Central memory CD4-positive, alpha-beta T cell (primary cell): ENCODE measurements around the gene DCDC2.
"Not testable (repeated sequence)": the region's sequence is repeated elsewhere in the genome, so short reads cannot be mapped to it uniquely, and the experiment has no call there.

Source experiments
- DNase-seq: peaks from one replicate; pipeline ENCODE4 v3.0.0; 2022

Gene DCDC2

DNA sequence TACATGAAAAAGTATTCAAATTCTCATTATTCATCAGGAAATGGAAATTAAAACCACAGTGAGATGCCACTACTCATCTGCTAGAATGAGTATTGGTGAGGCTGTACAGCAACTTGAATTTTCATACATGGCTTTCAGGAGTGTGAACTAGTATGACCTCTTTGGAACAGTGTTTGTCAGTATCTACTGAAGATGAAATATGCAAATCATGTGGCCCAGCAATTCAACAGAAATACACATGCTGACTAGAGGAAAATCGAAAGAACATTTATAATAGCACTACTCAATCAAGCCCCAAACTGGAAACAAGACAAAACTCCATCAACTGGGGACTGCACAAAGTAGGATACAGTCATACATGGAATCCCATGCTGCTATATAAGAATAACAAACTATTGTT, 102.2 kb downstream of the DCDC2 start:
- no peak for DNase-seq

- DNase-seq, result no peak
Observed at GRCh38 chr6:24253360-24253759, 104.5 kb downstream of the DCDC2 start.

DNA sequence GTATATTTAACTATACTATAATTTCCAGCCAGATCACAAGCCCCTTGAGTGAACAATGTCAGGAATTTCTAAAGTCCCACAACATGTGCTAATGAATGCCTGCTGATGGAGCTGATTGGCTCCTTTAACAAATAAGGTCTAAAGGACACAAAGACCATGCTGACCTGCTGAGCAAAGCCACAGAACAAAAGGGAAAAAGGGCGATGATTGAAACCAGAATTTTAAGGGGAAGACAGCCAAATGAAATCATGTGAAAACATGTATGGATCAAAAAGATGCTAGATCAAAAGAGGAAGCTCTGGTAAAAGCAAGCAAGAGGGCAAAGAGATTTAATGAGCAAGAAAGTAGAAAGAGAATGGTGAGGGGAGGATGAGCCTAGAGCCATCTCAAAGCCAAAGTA, 105.6 kb downstream of the DCDC2 start:
- no peak for DNase-seq

DNA sequence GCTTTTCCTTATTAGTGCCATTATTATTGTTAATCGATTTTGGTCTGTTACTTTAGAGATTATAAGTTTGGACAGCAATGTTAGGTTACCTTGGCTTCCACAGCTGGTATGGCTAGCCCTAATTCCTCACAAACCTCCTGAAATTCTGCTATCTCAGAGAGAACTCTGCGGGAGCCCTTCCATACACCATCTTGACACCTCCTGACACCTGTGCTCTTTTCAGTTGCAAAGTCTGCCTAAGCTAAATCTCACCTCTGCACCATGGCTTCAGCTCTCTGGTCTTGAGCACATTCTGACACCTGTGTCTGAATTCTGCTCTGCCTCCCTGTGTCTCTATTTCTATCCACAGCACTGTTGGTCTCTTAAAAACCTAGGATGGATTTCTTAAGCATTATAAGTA, 106.5 kb downstream of the DCDC2 start:
- no peak for DNase-seq

- DNase-seq, result no peak
Observed at GRCh38 chr6:24249926-24250325, 107.9 kb downstream of the DCDC2 start.

DNA sequence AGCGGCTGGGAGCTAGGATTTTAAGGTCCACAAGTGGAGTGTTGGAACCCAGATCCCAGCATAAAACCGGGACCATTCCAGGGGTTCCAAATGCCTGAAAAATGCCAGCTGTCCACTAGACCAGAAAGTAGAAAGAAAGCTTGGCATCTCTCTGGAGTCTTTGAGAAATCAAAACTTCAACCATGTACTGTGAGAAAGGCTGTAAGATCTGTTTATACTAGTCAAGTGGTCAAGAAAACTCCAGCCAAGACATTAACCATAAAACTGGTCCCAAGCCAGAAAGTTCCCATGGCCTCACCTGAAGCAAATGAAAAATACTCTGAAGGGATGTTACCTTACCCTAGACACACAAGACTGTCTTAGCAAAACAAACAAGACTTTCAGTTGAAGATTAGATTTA, 112.6 kb downstream of the DCDC2 start:
- DNase-seq, result no peak

DNA sequence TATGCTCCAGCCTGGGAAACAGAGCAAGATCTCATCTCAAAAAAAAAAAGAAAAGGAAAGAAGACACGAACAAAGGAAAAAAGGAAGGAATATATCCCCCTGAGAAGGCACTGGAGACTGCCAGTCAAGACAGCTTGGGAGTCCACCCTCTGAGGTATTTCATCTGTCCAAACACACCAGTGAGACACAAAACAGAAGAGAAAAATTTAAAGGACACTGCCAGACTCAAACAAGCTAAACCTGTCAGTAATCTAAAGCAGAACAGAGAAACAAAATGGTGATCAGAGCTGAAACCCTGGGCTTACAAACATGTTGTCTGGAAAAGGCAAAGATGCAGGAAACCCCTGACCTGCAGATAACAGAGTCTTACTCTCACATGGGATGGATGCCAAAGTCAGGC, 114.9 kb downstream of the DCDC2 start:
- DNase-seq, result no peak

DNA sequence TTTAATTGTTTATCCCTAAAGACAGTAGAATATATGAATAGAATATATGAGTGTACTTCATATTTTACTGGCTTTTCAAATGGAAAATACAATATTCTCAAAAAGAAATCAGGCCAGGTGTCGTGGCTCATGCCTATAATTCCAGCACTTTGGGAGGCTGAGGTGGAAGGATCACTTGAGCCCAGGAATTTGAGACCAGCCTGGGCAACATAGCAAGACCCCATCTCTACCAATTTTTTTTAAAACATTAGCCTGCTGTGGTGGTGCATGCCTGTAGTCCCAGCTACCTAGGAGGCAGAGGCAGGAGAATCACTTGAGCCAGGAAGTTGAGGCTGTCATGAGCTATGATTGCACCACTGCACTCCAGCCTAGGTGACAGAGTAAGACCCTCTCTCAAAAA, 116.1 kb downstream of the DCDC2 start:
- DNase-seq, result not testable (repeated sequence)

GRCh38 chr6:24240943-24241342, 116.9 kb downstream of the DCDC2 start:
- no peak for DNase-seq

- no peak for DNase-seq
Observed at GRCh38 chr6:24240380-24240928, 117.4 kb downstream of the DCDC2 start.

GRCh38 chr6:24238700-24239099, 119.2 kb downstream of the DCDC2 start:
- DNase-seq, result no peak

- not testable (repeated sequence) for DNase-seq
Observed at GRCh38 chr6:24236779-24237178, 121.1 kb downstream of the DCDC2 start.

DNA sequence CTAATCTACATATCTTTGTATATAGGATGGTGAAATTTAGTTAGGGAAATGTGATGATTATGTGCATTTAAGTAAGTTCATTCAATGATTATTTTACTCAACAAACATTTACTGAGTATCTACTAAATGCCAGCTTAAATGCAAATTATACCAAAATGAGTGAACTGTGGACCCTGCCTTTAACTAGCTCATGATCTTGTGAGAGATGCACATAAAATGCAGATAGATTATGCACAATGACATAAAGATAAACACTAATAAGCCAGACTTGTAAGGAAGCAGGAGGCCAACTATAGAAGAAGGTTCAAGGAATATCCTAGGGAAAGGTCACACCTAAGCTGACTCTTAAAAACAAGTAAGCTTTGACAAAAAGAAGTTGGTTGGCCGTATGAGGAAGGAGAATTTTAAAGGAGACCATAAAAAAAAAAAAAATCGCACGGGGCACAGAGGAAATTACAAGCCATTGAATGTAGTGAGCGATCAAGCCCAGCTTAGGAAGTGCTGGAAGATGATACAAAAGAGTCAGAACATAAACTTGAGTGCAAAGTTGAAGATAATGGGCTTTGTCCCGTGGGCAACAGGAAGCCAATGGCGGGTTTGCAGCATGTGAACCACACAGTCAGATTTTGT, 123.9 kb downstream of the DCDC2 start:
- no peak for DNase-seq

DNA sequence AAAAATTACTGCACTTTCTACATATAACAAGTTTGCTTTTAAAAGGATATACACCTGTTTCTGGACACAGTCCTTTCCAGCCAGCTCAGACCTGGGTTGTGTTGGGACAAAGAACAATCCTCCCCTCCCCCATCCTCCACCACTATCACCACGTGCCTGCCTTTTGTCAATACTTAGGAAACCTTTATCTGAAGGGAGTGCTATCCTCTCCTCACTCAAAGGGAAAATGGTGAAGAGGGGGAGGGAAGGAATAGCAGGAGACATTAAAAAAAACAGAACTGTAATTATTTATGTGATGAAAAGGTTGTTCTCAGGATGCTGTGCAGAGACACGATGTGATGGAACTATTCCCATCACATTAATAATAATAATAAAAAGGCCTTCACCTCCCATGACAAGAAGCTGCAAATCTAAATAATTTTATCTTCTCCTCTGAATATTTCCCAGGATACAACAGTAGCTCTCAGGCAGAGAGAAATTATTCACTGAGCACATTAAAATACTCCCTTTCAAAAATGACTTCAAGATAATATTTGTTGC, 126.4 kb downstream of the DCDC2 start:
- no peak for DNase-seq

- DNase-seq, result no peak
Observed at GRCh38 chr6:24229696-24230405, 128.0 kb downstream of the DCDC2 start.

DNA sequence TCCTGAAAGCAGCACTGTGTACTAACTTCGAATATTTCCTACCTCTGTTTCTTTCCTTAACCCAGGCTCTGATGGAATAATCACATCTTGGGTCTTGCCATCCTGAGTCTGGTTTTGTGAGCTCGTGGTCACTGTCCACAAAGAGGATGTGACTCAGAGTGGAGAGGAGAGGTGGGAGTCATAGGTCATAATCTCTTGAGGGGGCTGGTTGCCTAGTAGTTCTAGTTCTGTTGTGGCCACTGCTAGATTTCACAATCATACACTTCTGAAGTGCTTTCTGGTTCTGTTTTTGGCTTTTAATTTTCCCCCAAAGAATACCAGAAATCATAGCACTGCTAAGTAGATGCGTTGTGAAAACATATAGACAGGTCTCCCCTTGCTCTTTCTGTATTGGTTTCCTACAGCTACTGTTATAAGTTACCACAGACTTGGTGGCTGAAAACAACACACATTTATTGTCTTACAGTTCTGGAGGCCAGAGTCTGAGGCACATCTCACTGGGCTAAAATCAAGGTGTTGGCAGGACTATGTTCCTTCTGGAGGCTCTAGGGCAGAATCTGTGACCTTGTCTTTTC, 129.1 kb downstream of the DCDC2 start:
- no peak for DNase-seq

DNA sequence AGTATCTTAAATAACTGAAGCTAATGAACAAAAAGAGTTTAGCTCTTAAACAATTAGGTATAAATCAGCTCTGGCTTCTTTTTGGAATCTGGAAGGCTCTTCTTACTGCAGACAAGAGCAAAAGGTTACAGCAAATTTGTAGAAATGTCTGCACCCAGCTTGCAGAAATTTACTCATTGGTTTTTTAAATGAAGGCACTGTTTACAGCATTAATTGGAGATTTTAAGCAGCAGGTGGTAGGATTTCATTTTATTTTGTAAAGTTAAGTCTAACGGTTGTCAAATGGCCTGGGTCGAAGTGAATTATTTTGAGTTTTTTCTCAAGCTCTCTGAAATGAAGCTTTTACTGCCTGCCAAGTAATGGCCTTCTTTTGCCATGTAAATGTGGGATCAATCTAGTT, 129.7 kb downstream of the DCDC2 start:
- no peak for DNase-seq

DNA sequence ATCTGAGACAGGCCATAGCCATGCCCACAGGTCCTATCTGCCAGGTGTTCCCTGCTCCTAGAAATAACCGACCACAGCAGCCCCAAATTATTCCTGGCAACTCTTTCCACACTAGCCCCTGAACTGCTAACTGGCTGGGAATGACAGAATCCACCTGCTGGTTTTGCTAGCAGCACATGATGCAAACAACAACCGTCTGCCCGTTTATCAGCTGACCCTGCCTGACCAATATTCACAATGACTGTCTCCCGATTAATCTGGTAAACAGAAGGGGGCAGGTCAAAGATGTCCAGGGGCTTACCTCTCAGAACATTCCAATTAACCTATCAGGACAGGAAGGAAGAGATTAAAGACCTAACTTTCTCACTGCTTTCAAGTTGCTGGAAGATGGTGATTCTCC, 130.3 kb downstream of the DCDC2 start:
- no peak for DNase-seq

GRCh38 chr6:24226541-24226940, 131.3 kb downstream of the DCDC2 start:
- DNase-seq, result no peak

DNA sequence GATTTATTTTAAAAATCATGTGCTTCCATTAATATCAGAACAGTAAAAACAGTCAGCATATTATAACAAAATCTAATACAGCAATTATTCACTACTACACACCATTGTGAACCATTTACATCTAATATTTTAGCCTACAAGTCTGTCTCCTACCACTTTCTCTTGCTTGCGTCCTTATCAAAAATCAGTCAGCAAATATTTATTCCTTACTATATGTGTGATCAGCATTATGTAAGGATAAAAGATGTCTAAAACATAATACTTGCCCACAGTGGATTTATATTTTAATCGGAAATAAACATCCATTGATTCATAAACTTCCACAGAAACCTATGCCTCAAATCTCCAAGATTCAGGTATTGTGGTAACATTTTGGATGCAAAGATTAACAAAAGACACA, 132.0 kb downstream of the DCDC2 start:
- no peak for DNase-seq

DNA sequence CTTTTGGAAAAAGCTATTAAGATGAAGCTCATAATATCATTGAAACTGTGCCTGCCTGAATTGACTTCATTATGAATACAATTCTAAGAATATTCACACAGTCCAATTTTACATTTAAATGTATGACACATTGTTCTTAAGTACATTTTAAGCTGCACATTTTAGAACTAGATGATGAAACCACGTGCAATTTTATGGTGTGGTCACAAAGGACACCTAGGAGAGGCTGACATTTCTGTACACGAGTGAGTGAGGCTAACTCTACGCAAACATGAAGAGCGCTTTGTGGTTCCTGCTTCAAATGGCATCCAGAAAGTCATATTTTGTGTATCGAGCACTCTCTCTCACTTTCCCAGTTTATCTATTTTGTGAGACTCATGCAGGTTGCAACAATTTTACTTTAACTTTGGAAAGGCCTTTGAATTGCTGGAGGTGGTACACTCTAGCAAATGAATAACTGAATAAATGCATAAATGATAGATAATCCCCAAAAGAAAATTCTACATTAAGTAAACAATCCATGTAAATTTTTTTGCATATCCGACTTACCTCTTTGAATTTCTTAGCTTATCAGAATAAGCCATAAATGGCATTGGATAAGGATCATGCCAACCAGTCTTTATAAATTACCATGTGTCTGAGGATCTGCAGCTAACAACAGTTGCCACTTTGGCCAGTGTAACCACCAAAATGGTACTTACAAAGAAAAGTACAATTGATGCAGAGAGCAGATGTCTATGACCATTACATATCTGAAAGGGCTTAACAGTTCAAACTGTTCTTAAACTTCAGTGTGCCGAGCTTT, 134.5 kb downstream of the DCDC2 start:
- DNase-seq, result no peak

GRCh38 chr6:24219670-24220069, 138.2 kb downstream of the DCDC2 start:
- no peak for DNase-seq

DNA sequence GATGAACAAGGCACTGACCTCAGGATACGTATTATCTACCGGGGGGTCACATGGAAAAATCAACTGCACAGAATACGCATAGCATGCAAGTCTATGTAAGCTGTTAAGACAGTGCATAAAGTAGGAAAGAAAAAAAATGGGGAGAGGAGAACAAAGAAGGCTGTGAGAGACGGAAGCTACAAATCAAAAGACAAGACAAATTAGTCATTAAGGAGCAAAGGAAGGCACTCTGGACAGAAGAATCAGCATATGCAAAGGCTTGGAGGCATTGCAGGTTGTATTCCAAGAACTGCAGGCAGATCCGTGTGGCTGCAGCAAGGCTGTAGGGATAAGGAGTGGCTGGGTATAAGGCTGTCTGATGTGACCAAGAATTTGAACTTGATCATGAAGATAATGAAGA, 142.9 kb downstream of the DCDC2 start:
- DNase-seq, result no peak
